H9 (cell line): ENCODE measurements around the gene SPEM3. TPM values are rescaled to one million over a fixed set of nuclear protein-coding genes. Genes with fewer than 3 reads are reported as not detected.

Experiments
- DNase-seq: peaks from one replicate; pipeline ENCODE4 v3.0.0-alpha.2; 2017
- H2AFZ ChIP-seq: one replicate; pipeline ENCODE4 v1.6.1; 2013; ENCODE audit warnings: mild to moderate bottlenecking, low read length, control low read depth, moderate library complexity
- H2AK5ac ChIP-seq: 2 replicates; pipeline ENCODE4 v1.6.1; 2013; ENCODE audit warnings: low read length, control low read depth, mixed read lengths; ENCODE audit not compliant: insufficient read length
- H2BK120ac ChIP-seq: one replicate; pipeline ENCODE4 v1.6.1; 2013; ENCODE audit warnings: low read depth, mild to moderate bottlenecking, low read length, control low read depth, inconsistent platforms; ENCODE audit not compliant: poor library complexity, severe bottlenecking
- H2BK12ac ChIP-seq: 2 replicates; pipeline ENCODE4 v1.6.1; 2013; ENCODE audit warnings: low read length, control low read depth, mixed read lengths, low read depth; ENCODE audit not compliant: insufficient read length
- H2BK15ac ChIP-seq: 2 replicates; pipeline ENCODE4 v1.6.1; 2013; ENCODE audit warnings: low read depth, low read length, control low read depth
- H2BK20ac ChIP-seq: one replicate; pipeline ENCODE4 v1.6.1; 2013; ENCODE audit warnings: low read depth, mild to moderate bottlenecking, low read length, control low read depth, inconsistent platforms; ENCODE audit not compliant: poor library complexity, severe bottlenecking
- H2BK5ac ChIP-seq: 2 replicates; pipeline ENCODE4 v1.6.1; 2013; ENCODE audit warnings: low read length, control low read depth, mixed read lengths; ENCODE audit not compliant: insufficient read length
- H3K14ac ChIP-seq: 2 replicates; pipeline ENCODE4 v1.6.1; 2013; ENCODE audit warnings: low read length, control low read depth; ENCODE audit not compliant: insufficient read depth
- H3K18ac ChIP-seq: 2 replicates; pipeline ENCODE4 v1.6.1; 2013; ENCODE audit warnings: low read depth, mild to moderate bottlenecking, mixed read lengths, low read length, control low read depth; ENCODE audit not compliant: insufficient read length
- H3K23ac ChIP-seq: 2 replicates; pipeline ENCODE4 v1.6.1; 2013; ENCODE audit warnings: low read length, control low read depth, mixed read lengths, low read depth; ENCODE audit not compliant: insufficient read length
- H3K23me2 ChIP-seq: 2 replicates; pipeline ENCODE4 v1.6.1; 2013; ENCODE audit warnings: low read depth, mild to moderate bottlenecking, mixed read lengths, low read length, control low read depth; ENCODE audit not compliant: insufficient read length, poor library complexity, severe bottlenecking
- H3K27ac ChIP-seq: 2 replicates; pipeline ENCODE4 v1.5.1; 2013; ENCODE audit warnings: low read length, control low read depth, mixed read lengths, low read depth; ENCODE audit not compliant: insufficient read length
- H3K27me3 ChIP-seq: 2 replicates; pipeline ENCODE4 v1.6.1; 2013; ENCODE audit warnings: low read length, control low read depth, inconsistent platforms; ENCODE audit not compliant: insufficient read depth
- H3K4ac ChIP-seq: 2 replicates; pipeline ENCODE4 v1.6.1; 2013; ENCODE audit warnings: low read depth, mild to moderate bottlenecking, control low read depth, inconsistent platforms, low read length, moderate library complexity
- H3K4me1 ChIP-seq: 2 replicates; pipeline ENCODE4 v1.6.1; 2013; ENCODE audit warnings: low read length, control low read depth, inconsistent platforms; ENCODE audit not compliant: insufficient read depth
- H3K4me2 ChIP-seq: 2 replicates; pipeline ENCODE4 v1.6.1; 2013; ENCODE audit warnings: low read length, control low read depth, mixed read lengths; ENCODE audit not compliant: insufficient read length, insufficient read depth
- H3K56ac ChIP-seq: 2 replicates; pipeline ENCODE4 v1.6.1; 2013; ENCODE audit warnings: low read depth, mild to moderate bottlenecking, mixed read lengths, low read length, control low read depth; ENCODE audit not compliant: insufficient read length
- H3K79me1 ChIP-seq: 2 replicates; pipeline ENCODE4 v1.6.1; 2013; ENCODE audit warnings: low read depth, mild to moderate bottlenecking, moderate library complexity, low read length, control low read depth, inconsistent platforms; ENCODE audit not compliant: insufficient read depth, poor library complexity, severe bottlenecking
- H3K79me2 ChIP-seq: 2 replicates; pipeline ENCODE4 v1.6.1; 2013; ENCODE audit warnings: low read length, control low read depth, inconsistent platforms; ENCODE audit not compliant: insufficient read depth
- H3K9ac ChIP-seq: 2 replicates; pipeline ENCODE4 v1.6.1; 2013; ENCODE audit warnings: low read length, control low read depth, mixed read lengths; ENCODE audit not compliant: insufficient read length; ENCODE audit errors: extremely low read depth
- H3K9me3 ChIP-seq: one replicate; pipeline ENCODE4 v1.6.1; 2013; ENCODE audit warnings: low read depth, low read length, inconsistent platforms; ENCODE audit not compliant: control insufficient read depth
- H3T11ph ChIP-seq: one replicate; pipeline ENCODE4 v1.6.1; 2013; ENCODE audit warnings: mild to moderate bottlenecking, low read length, control low read depth, inconsistent platforms
- H4K20me1 ChIP-seq: one replicate; pipeline ENCODE4 v1.6.1; 2013; ENCODE audit not compliant: control insufficient read depth, insufficient read length, insufficient read depth
- H4K5ac ChIP-seq: 2 replicates; pipeline ENCODE4 v1.6.1; 2013; ENCODE audit warnings: low read depth, mild to moderate bottlenecking, mixed read lengths, low read length, control low read depth; ENCODE audit not compliant: insufficient read length
- H4K8ac ChIP-seq: replicated peaks from 2 replicates; pipeline ENCODE4 v1.6.1; 2013; ENCODE audit warnings: low read length, control low read depth, mixed read lengths, low read depth; ENCODE audit not compliant: insufficient read length
- H4K91ac ChIP-seq: 2 replicates; pipeline ENCODE4 v1.6.1; 2013; ENCODE audit warnings: low read depth, mild to moderate bottlenecking, moderate library complexity, mixed read lengths, low read length, control low read depth; ENCODE audit not compliant: insufficient read length
- H3K27ac Mint-ChIP-seq, 3 experiments: 2 replicates in 2 of 3; 3 replicates in 1 of 3; pipeline ENCODE4 v1.8.0; 2020 to 2021; ENCODE audit warnings: mixed read lengths in 3 of 3, mild to moderate bottlenecking in 1 of 3, moderate library complexity in 1 of 3
- H3K27me3 Mint-ChIP-seq: 2 replicates; pipeline ENCODE4 v1.8.0; 2021; ENCODE audit warnings: low read depth, mild to moderate bottlenecking, moderate library complexity, mixed read lengths
- H3K36me3 Mint-ChIP-seq, 3 experiments: 2 replicates in 2 of 3; 3 replicates in 1 of 3; pipeline ENCODE4 v1.8.0; 2020 to 2021; ENCODE audit warnings: low read depth in 3 of 3, mixed read lengths in 3 of 3; ENCODE audit not compliant: insufficient read depth in 1 of 3
- H3K4me1 Mint-ChIP-seq, 2 experiments: 2 replicates each; pipeline ENCODE4 v1.8.0; 2020; ENCODE audit warnings: mixed read lengths in 2 of 2
- H3K4me3 Mint-ChIP-seq, 2 experiments: 2 replicates in 1 of 2; 3 replicates in 1 of 2; pipeline ENCODE4 v1.8.0; 2020 to 2021; ENCODE audit warnings: mild to moderate bottlenecking in 2 of 2, mixed read lengths in 2 of 2, moderate library complexity in 1 of 2
- H3K9me3 Mint-ChIP-seq, 2 experiments: 2 replicates in 1 of 2; 3 replicates in 1 of 2; pipeline ENCODE4 v1.8.0; 2020; ENCODE audit warnings: mild to moderate bottlenecking in 2 of 2, mixed read lengths in 2 of 2, moderate library complexity in 1 of 2
- CTCF ChIP-seq: fragments of 200-600 bp; sonication (generic); conservative IDR thresholded peaks from 3 replicates; pipeline ENCODE4 v1.8.0; 2021; ENCODE audit warnings: antibody characterized with exemption, mild to moderate bottlenecking
- WGBS: extraction: QIAGEN DNeasy Blood & Tissue Kit; methylation state at CpG from one replicate; pipeline ENCODE4 v1.1.7; 2013; ENCODE audit warnings: missing lambda C conversion rate, low lambda C conversion rate, mixed read lengths; ENCODE audit not compliant: insufficient read length; ENCODE audit errors: extremely low coverage; 5-methylcytosine and 5-hydroxymethylcytosine counted together
- total RNA-seq: library from RNA; stranded (reverse); gene quantifications from 2 replicates; pipeline ENCODE4 v1.2.1, GENCODE V29; 2021

Gene SPEM3
- total RNA-seq, 1 experiment from 2014 or later = not detected

DNA sequence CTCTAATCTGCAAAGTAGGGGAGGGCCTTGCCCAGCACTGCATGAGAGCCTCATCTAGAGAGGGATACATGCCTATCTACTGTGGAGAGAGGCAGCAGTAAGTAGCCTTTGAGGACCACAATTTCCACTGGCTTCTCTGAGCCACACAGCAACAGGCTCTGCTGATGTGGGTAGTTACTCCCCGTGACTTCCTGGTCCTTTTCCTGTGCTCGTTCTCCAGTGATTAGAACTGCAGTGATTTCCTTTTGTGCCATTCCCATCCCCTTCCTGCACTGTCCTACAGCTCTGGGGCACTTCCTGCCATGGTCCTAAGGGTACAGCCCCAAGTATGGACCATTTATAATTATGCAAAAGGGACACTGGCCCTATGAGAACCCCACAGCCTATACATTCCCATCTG lies 37.4 kb upstream of the SPEM3 start:
- Histone ChIP-seq H3K27me3 (no peaks in the 10 kb centered on the region), H4K8ac (no peak overlapping the region), H3K14ac (no peak overlapping the region), H2BK20ac (no peak overlapping the region), H3K4me1 (peaks cover 7% of the 10 kb centered on the region; the same call in 1 of the 2 replicates), H3K4me2 (no peak overlapping the region), H3K79me1 (no peaks in the 10 kb centered on the region), H2BK5ac (no peak overlapping the region), H2AFZ (no peak overlapping the region), H3K23me2 (peaks cover 12% of the 10 kb centered on the region), H3K4ac (no peak overlapping the region), H4K20me1 (peaks cover 2% of the 10 kb centered on the region), H3K9me3 (no peaks in the 10 kb centered on the region), H2BK120ac (no peak overlapping the region), H4K91ac (no peak overlapping the region), H3T11ph (no peak overlapping the region), H3K27ac (no peak overlapping the region), H2AK5ac (no peak overlapping the region), H3K56ac (no peak overlapping the region), H4K5ac (no peak overlapping the region), H3K18ac (no peak overlapping the region), H3K9ac (no peak overlapping the region), H2BK15ac (no peak overlapping the region), H3K23ac (no peak overlapping the region), H3K79me2 (no peaks in the 10 kb centered on the region), H2BK12ac (no peak overlapping the region)
- H3K4me3 Mint-ChIP-seq = no peak overlapping the region
- H3K9me3 Mint-ChIP-seq = no peaks in the 10 kb centered on the region; a peak in 1 of 5 replicates
- peaks cover 2% of the 10 kb centered on the region for H3K27me3 Mint-ChIP-seq
- no peak for TF ChIP-seq CTCF
- H3K4me1 Mint-ChIP-seq = peaks cover 22% of the 10 kb centered on the region in 2 experiments
- no CpG with 5 or more reads among the region's 2 CpGs for WGBS
- H3K36me3 Mint-ChIP-seq = peaks cover 27 to 51% (median 35%) of the 10 kb centered on the region in 3 experiments
- DNase-seq = no peak
- peak overlapping the region in 1 of 3 experiments; percentile 76; a peak in 1 of 7 replicates for H3K27ac Mint-ChIP-seq
